Fibroblast of lung (primary cell): ENCODE results near the gene CD3E.

Experiments used
- CTCF ChIP-seq, 2 donors: IDR thresholded peaks in 1 of 2; conservative IDR thresholded peaks in 1 of 2; 1 replicate in 1 of 2; 2 replicates in 1 of 2; pipeline ENCODE4 v1.5.1; 2011 to 2012; ENCODE audit warnings: low read length in 2 of 2, control low read depth in 1 of 2, inconsistent platforms in 1 of 2, low read depth in 1 of 2, mild to moderate bottlenecking in 1 of 2
- EZH2 ChIP-seq: IDR thresholded peaks from 2 replicates; pipeline ENCODE4 v1.5.1; 2012; ENCODE audit warnings: low read length, control low read depth, mild to moderate bottlenecking; ENCODE audit errors: missing control alignments

GRCh38 chr11:118263695-118264568 lies 40.6 kb upstream of the CD3E start, which contains the start of gene MPZL2:
- TF ChIP-seq CTCF (conservative IDR thresholded peaks at IDR 0.05 in 1 of 2, IDR thresholded peaks at IDR 0.05 in 1 of 2; ENCODE audit: low read depth in 1 of 2, low read length in 2 of 2) (no peak), EZH2 (peak; percentile 60)
